Stimulated activated CD4-positive, alpha-beta T cell treated with anti-CD3 and anti-CD28 coated beads, Interleukin-4, amount 100 ng/mL, for 48 hours (primary cell): ENCODE data around the gene SACM1L.
"Not testable (repeated sequence)": the region's sequence is repeated elsewhere in the genome, so short reads cannot be mapped to it uniquely, and the experiment has no call there.

Source experiments
- DNase-seq, 2 donors: peaks; one replicate each; pipeline ENCODE4 v3.0.0-alpha.2; 2020; ENCODE audit warnings: low read depth in 2 of 2

SACM1L gene

GRCh38 chr3:45666757-45667431 lies 22.3 kb upstream of the SACM1L start:
- DNase-seq: no peak

GRCh38 chr3:45667569-45667934 lies 21.6 kb upstream of the SACM1L start:
- DNase-seq: no peak

GRCh38 chr3:45670436-45670835 lies 18.8 kb upstream of the SACM1L start:
- DNase-seq: no peak

- DNase-seq: no peak
These were observed 18.2 kb upstream of the SACM1L start for GRCh38 chr3:45670991-45671390.

- no peak for DNase-seq
These were observed 15.9 kb upstream of the SACM1L start for GRCh38 chr3:45673273-45673672.

GRCh38 chr3:45676325-45677032 lies 12.7 kb upstream of the SACM1L start:
- no peak for DNase-seq

- no peak for DNase-seq
These were observed 12.2 kb upstream of the SACM1L start for GRCh38 chr3:45677033-45677446.

- DNase-seq: no peak
These were observed 11.4 kb upstream of the SACM1L start for GRCh38 chr3:45677841-45678240.

GRCh38 chr3:45679805-45680204 lies 9.4 kb upstream of the SACM1L start:
- no peak for DNase-seq

- DNase-seq: no peak
These were observed 8.0 kb upstream of the SACM1L start for GRCh38 chr3:45681221-45681620.

GRCh38 chr3:45681846-45682245 lies 7.3 kb upstream of the SACM1L start:
- no peak for DNase-seq

- DNase-seq: no peak
These were observed 6.9 kb upstream of the SACM1L start for GRCh38 chr3:45682311-45682710.

GRCh38 chr3:45682786-45683185 lies 6.4 kb upstream of the SACM1L start:
- DNase-seq: no peak

- DNase-seq: no peak
These were observed 5.5 kb upstream of the SACM1L start for GRCh38 chr3:45683417-45684326.

GRCh38 chr3:45684327-45684892 lies 4.8 kb upstream of the SACM1L start:
- no peak for DNase-seq

- DNase-seq: not testable (repeated sequence)
These were observed 3.5 kb upstream of the SACM1L start for GRCh38 chr3:45685722-45686121.

GRCh38 chr3:45686850-45687249 lies 2.3 kb upstream of the SACM1L start:
- DNase-seq: no peak

GRCh38 chr3:45687828-45688193 lies 1.4 kb upstream of the SACM1L start:
- no peak for DNase-seq

- no peak for DNase-seq
These were observed 858 bp upstream of the SACM1L start for GRCh38 chr3:45688194-45688881.

GRCh38 chr3:45689787-45690145 lies 570 bp downstream of the SACM1L start:
- DNase-seq: no peak

- no peak for DNase-seq
These were observed 1.3 kb downstream of the SACM1L start for GRCh38 chr3:45690336-45691035.
